NT2/D1 (cell line): ENCODE results near the gene COL1A1.

ENCODE experiments used
- YY1 ChIP-seq: IDR thresholded peaks from 2 replicates; pipeline ENCODE4 v1.6.1; 2011; ENCODE audit not compliant: insufficient read length, insufficient read depth
- ZNF274 ChIP-seq: IDR thresholded peaks from 2 replicates; pipeline ENCODE4 v1.6.1; 2011; ENCODE audit warnings: mild to moderate bottlenecking, low read depth, low read length

DNA sequence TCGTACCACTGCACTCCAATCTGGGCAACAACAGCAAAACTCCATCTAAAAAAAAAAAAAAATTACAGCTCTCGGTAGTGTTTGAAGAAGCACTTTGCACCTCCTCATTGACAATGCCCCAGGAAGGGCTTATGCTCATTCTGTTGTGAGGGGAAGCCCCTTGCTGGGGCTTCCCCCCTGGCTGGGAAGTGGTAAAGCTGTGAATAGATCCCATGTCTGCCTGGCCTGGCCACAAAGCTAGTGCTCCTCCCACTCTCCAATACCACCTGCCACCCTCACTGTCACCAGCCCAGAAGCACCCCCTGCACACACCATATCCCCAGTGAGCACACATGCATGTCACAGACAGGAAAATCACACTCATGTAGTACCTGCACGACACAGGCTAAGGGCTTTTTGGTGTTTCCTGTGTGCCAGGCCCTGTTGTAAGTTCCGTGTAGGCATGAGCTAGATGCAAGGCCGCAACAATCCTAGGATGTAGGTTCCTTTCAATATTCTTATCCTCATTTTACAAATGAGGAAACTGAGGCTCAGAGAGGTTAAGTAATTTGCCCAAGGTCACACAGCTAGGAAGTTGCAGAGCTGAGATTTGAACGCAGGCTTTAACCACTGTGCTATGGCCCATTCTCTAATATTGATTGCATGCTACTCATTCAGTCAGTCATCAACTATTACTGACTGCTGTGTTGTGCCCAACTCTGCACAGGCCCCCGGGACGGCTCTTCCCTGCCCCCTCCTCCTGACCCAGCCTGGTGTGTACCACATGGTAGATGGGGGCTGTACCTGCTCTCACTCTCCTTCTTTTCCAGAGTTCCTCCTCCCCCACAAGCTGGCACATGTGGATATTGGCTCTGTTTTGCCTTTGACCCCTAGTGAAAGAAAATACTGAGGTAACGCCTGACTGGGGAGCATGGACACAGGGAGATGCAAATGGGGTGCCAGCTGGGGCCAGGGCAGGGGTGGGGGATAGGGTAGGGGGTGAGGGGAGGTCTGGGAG lies 11.9 kb upstream of the COL1A1 start:
- TF ChIP-seq YY1 (no peak), ZNF274 (no peak)
